Neural cell (in vitro differentiated cells): ENCODE measurements around the gene CYP27B1. TPM values are rescaled to one million over a fixed set of nuclear protein-coding genes. Genes with fewer than 3 reads are reported as not detected.
A peak's percentile ranks its signal among the peaks of the same experiment; 100 is the strongest.

Experiments
- H2AFZ ChIP-seq: fragments of 200-600, 300-800 bp; sonication (generic), shearing (Covaris generic); 2 replicates; pipeline ENCODE4 v1.6.0; 2014; ENCODE audit warnings: low read depth, mild to moderate bottlenecking, antibody characterized with exemption, low read length, moderate library complexity
- H3F3A ChIP-seq: fragments of 200-600 bp; shearing (Covaris generic); 2 replicates; pipeline ENCODE4 v1.6.1; 2016; ENCODE audit warnings: mild to moderate bottlenecking, moderate library complexity, mixed read lengths, antibody characterized with exemption, low read length; ENCODE audit not compliant: insufficient read depth, poor library complexity, severe bottlenecking
- H3K27ac ChIP-seq: fragments of 200-600, 300-800 bp; sonication (generic), shearing (Covaris generic); 2 replicates; pipeline ENCODE4 v1.5.1; 2014; ENCODE audit warnings: mild to moderate bottlenecking, low read length, moderate library complexity
- H3K27me3 ChIP-seq: fragments of 300-800, 200-600 bp; sonication (generic), shearing (Covaris generic); 2 replicates; pipeline ENCODE4 v1.6.0; 2014; ENCODE audit warnings: mild to moderate bottlenecking, low read depth, low read length, moderate library complexity; ENCODE audit not compliant: insufficient read depth
- H3K36me3 ChIP-seq: fragments of 300-800, 200-600 bp; sonication (generic), shearing (Covaris generic); 2 replicates; pipeline ENCODE4 v1.5.1; 2014; ENCODE audit warnings: mild to moderate bottlenecking, antibody characterized with exemption, low read length, moderate library complexity; ENCODE audit not compliant: insufficient read depth
- H3K4me2 ChIP-seq: fragments of 300-800, 200-600 bp; sonication (generic), shearing (Covaris generic); 2 replicates; pipeline ENCODE4 v1.6.0; 2014; ENCODE audit warnings: mild to moderate bottlenecking, low read length
- H3K4me3 ChIP-seq: fragments of 300-800, 200-600 bp; sonication (generic), shearing (Covaris generic); 2 replicates; pipeline ENCODE4 v1.5.1; 2014; ENCODE audit warnings: mild to moderate bottlenecking, low read length, moderate library complexity
- H3K79me2 ChIP-seq: fragments of 200-600 bp; shearing (Covaris generic); replicated peaks from 2 replicates; pipeline ENCODE4 v1.6.0; 2014; ENCODE audit warnings: mild to moderate bottlenecking, low read length, moderate library complexity; ENCODE audit not compliant: insufficient read depth
- H3K9ac ChIP-seq: fragments of 300-800, 200-600 bp; sonication (generic), shearing (Covaris generic); 2 replicates; pipeline ENCODE4 v1.6.1; 2016; ENCODE audit warnings: mild to moderate bottlenecking, low read length, mixed read lengths
- H3K9me2 ChIP-seq: fragments of 200-600 bp; shearing (Covaris generic); 2 replicates; pipeline ENCODE4 v1.6.1; 2016; ENCODE audit warnings: mild to moderate bottlenecking, low read length, mixed read lengths; ENCODE audit not compliant: insufficient read depth
- H3K9me3 ChIP-seq: fragments of 200-600, 300-800 bp; sonication (generic), shearing (Covaris generic); 2 replicates; pipeline ENCODE4 v1.6.1; 2016; ENCODE audit warnings: mild to moderate bottlenecking, mixed run types, low read length, moderate library complexity, mixed read lengths
- H4K20me1 ChIP-seq: fragments of 200-600 bp; shearing (Covaris generic); 2 replicates; pipeline ENCODE4 v1.6.1; 2016; ENCODE audit warnings: mild to moderate bottlenecking, mixed run types; ENCODE audit not compliant: insufficient read depth
- EZH2 ChIP-seq: fragments of 200-600, 300-800 bp; shearing (Covaris generic), sonication (generic); IDR thresholded peaks from 2 replicates; pipeline ENCODE4 v1.6.1; 2014; ENCODE audit warnings: antibody characterized with exemption, low read length, borderline replicate concordance, mild to moderate bottlenecking; ENCODE audit not compliant: insufficient read depth, poor library complexity, severe bottlenecking
- MXI1 ChIP-seq: fragments of 450-650 bp; conservative IDR thresholded peaks from 2 replicates; pipeline ENCODE4 v1.6.1; 2014; ENCODE audit warnings: antibody characterized with exemption, mild to moderate bottlenecking; ENCODE audit not compliant: poor library complexity, severe bottlenecking
- POLR2AphosphoS5 ChIP-seq: IDR thresholded peaks from 2 replicates; pipeline ENCODE4 v1.6.1; 2012
- RAD21 ChIP-seq: fragments of 450-650 bp; conservative IDR thresholded peaks from 2 replicates; pipeline ENCODE4 v1.6.1; 2014; ENCODE audit warnings: antibody characterized with exemption, mild to moderate bottlenecking, moderate library complexity
- REST ChIP-seq: IDR thresholded peaks from 2 replicates; pipeline ENCODE4 v1.6.1; 2012; ENCODE audit warnings: borderline replicate concordance
- SMC3 ChIP-seq: fragments of 450-650 bp; conservative IDR thresholded peaks from 2 replicates; pipeline ENCODE4 v1.6.1; 2014; ENCODE audit warnings: antibody characterized with exemption, mild to moderate bottlenecking, moderate library complexity; ENCODE audit not compliant: poor library complexity
- TAF1 ChIP-seq: IDR thresholded peaks from 2 replicates; pipeline ENCODE4 v1.6.1; 2012; ENCODE audit warnings: low read depth
- polyA plus RNA-seq: library from polyadenylated mRNA; depleted of rRNA; stranded (reverse); fragments of >200 nt; gene quantifications from 2 replicates; pipeline ENCODE4 v1.2.3, GENCODE V29; 2014
- TF ChIP-seq, protein P1 (sequence below): fragments of 450-650 bp; IDR thresholded peaks from 2 replicates; pipeline ENCODE4 v1.5.1; 2014; ENCODE audit warnings: antibody characterized with exemption, mild to moderate bottlenecking, moderate library complexity; ENCODE audit not compliant: poor library complexity, severe bottlenecking

The CYP27B1 gene
- polyA plus RNA-seq, 1 donor from 2014 or later: 1.4 TPM

DNA sequence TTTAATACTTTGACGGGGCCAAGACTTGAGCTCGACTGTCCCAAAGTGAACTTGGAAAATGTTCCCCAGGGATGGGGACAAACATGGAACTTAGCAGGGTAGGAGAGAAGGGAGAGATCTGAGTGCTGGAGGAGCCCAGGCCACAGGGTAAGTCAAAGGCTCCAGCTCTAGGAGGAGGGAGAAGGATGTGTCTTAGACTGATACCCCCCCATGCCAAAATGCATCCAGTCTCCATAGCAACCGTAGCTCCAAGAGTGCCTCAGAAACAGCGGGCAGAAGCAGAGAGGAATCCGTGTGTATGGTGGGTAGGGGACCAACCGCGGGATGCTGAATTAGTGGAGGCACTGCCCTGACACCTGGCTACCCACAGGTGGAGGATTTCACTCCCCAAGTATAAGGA is 27.5 kb downstream of the CYP27B1 start:
- Histone ChIP-seq H3K9ac (peak overlapping the region; percentile 95), H3K27ac (no peak overlapping the region)
- TF ChIP-seq SMC3 (no peak), MXI1 (no peak), REST (no peak), POLR2AphosphoS5 (no peak), TAF1 (no peak), RAD21 (no peak), EZH2 (no peak)
- TF ChIP-seq, protein P1, sequence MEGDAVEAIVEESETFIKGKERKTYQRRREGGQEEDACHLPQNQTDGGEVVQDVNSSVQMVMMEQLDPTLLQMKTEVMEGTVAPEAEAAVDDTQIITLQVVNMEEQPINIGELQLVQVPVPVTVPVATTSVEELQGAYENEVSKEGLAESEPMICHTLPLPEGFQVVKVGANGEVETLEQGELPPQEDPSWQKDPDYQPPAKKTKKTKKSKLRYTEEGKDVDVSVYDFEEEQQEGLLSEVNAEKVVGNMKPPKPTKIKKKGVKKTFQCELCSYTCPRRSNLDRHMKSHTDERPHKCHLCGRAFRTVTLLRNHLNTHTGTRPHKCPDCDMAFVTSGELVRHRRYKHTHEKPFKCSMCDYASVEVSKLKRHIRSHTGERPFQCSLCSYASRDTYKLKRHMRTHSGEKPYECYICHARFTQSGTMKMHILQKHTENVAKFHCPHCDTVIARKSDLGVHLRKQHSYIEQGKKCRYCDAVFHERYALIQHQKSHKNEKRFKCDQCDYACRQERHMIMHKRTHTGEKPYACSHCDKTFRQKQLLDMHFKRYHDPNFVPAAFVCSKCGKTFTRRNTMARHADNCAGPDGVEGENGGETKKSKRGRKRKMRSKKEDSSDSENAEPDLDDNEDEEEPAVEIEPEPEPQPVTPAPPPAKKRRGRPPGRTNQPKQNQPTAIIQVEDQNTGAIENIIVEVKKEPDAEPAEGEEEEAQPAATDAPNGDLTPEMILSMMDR: no peak

GRCh38 chr12:57738661-57739237 is 28.1 kb downstream of the CYP27B1 start, which contains the start of gene AGAP2:
TSS of gene AGAP2 (minus strand) at chr12:57738742. CDS start at chr12:57738246, 496 bp downstream.
- Histone ChIP-seq H3K4me2 (peak within 1 kb of the TSS; percentile 90), H3K79me2 (no peaks in the 10 kb centered on the region), H3K27me3 (peaks cover 39% of the 10 kb centered on the region), H3K9me2 (no peaks in the 10 kb centered on the region), H3F3A (no peaks in the 10 kb centered on the region), H2AFZ (peak within 1 kb of the TSS; percentile 71), H3K4me3 (peak within 1 kb of the TSS; percentile 88), H3K9ac (peak within 1 kb of the TSS; percentile 95), H3K27ac (peak within 1 kb of the TSS; percentile 67), H3K9me3 (no peaks in the 10 kb centered on the region), H3K36me3 (peaks cover 9% of the 10 kb centered on the region), H4K20me1 (peaks cover 20% of the 10 kb centered on the region)
- TF ChIP-seq POLR2AphosphoS5 (peak; percentile 47), MXI1 (no peak), REST (peak; percentile 18), RAD21 (no peak), EZH2 (no peak)

More for the DNA sequence above, 27.5 kb downstream of the CYP27B1 start:
- no peak overlapping the region for H3K4me2 ChIP-seq
- peaks cover 20% of the 10 kb centered on the region for H4K20me1 ChIP-seq
- H3K79me2 ChIP-seq: no peaks in the 10 kb centered on the region
- H3K36me3 ChIP-seq: peaks cover 4% of the 10 kb centered on the region
- H3F3A ChIP-seq: no peaks in the 10 kb centered on the region
- no peaks in the 10 kb centered on the region for H3K9me3 ChIP-seq
- peak overlapping the region; percentile 88 for H3K4me3 ChIP-seq
- H2AFZ ChIP-seq: no peak overlapping the region
- peaks cover 36% of the 10 kb centered on the region for H3K27me3 ChIP-seq
- no peaks in the 10 kb centered on the region for H3K9me2 ChIP-seq
